ENCODE data around the gene TMCC1.

DNA sequence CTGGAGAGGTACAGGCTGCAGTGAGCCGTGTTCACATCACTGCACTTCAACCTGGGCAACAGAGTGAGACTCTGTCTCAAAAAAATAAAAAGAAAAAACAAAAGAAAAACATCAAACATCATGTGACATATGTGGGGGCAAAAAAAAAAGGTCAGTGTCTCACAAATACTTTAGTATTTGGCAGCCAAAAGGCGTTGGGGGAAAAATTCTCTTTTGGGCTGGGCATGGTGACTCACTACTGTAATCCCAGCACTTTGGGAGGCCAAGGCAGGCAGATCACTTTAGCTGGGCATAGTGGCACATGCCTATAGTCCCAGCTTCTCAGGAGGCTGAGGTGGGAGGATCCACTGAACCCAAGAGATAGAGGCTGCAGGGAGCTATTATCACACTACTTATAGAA, 47.6 kb downstream of the TMCC1 start:
- TF ChIP-seq POLR2A (IDR thresholded peaks at IDR 0.05; ENCODE audit: low read length) (no peak), GATA1 (IDR thresholded peaks at IDR 0.05; ENCODE audit: low read depth, low read length) (no peak)
